Lower leg skin (tissue), 4 donors: ENCODE measurements around the gene CDC14A. TPM values are rescaled to one million over a fixed set of nuclear protein-coding genes. Genes with fewer than 3 reads are reported as not detected.

Experiments
- DNase-seq, 2 donors: peaks; one replicate each; pipeline ENCODE4 v3.0.0-alpha.2; 2019; ENCODE audit warnings: low spot score in 2 of 2
- H3K4me3 ChIP-seq: fragments of 200-600 bp; sonication (generic); 2 replicates; pipeline ENCODE4 v1.5.1; 2017; ENCODE audit warnings: mild to moderate bottlenecking, low read depth; ENCODE audit not compliant: poor library complexity, severe bottlenecking
- POLR2A ChIP-seq, 2 donors: fragments of 450-650 bp; IDR thresholded peaks; one replicate each; pipeline ENCODE4 v1.6.1; 2016 to 2017; ENCODE audit warnings: antibody characterized with exemption in 2 of 2, mild to moderate bottlenecking in 1 of 2, moderate library complexity in 1 of 2
- WGBS, 2 donors: methylation state at CpG; one replicate each; pipeline ENCODE4 v1.1.5; 2018; 5-methylcytosine and 5-hydroxymethylcytosine counted together
- intact Hi-C: fragments of 100-400 bp; cut with DNase I; formaldehyde crosslinking; loops from one replicate; pipeline ENCODE4 v1.15.0; 2023; ENCODE audit warnings: low total_unique reads
- total RNA-seq, 4 donors: library from RNA; depleted of rRNA; stranded (reverse); fragments of >200 nt; gene quantifications; one replicate each; pipeline ENCODE4 v1.1.0, GENCODE V29; 2016
- TF ChIP-seq, protein P1 (sequence below), 3 donors: fragments of 450-650 bp; IDR thresholded peaks; one replicate each; pipeline ENCODE4 v1.5.1; 2016; ENCODE audit warnings: antibody characterized with exemption in 3 of 3, mild to moderate bottlenecking in 3 of 3, moderate library complexity in 2 of 3

Gene CDC14A
- total RNA-seq, 4 donors from 2014 or later, result 13.5 to 15.4 (median 14.4) TPM

DNA sequence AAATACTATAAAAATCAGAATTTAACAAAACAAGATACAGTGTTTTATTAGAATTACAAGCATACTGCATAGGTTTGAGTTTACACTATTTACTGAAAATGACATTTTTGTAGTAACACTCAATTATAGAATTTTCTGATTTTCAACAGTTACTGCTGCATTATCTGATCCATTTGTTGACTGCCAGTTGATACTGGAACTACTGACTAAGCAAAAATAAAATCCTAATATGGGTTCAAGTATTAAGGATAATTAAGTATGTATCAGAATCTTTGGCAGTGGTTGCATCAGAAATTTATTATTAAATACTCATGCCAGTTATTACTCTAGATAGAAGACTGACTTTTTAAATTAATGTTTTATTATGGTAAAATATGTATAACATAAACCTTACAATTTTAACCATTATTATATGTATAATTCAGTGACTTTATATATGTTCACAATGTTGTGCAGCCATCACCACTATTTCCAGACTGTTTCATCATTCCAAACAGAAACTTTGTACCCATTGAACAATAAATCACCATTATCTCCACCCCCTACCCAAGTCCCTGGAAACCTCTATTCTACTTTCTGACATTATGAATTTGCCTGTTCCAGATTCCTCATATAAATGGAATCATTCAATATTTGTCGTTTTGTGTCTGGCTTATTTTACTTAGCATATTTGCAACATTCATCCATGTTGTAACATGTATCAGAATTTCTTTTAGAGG, 127.5 kb downstream of the CDC14A start:
- no peak for DNase-seq
- intact Hi-C loops, result no loop called here
- 88 to 91% methylated on average over 1 of the region's 1 CpG for WGBS, 2 donors
- no peak for TF ChIP-seq POLR2A (IDR thresholded peaks at IDR 0.05)
- TF ChIP-seq, protein P1, sequence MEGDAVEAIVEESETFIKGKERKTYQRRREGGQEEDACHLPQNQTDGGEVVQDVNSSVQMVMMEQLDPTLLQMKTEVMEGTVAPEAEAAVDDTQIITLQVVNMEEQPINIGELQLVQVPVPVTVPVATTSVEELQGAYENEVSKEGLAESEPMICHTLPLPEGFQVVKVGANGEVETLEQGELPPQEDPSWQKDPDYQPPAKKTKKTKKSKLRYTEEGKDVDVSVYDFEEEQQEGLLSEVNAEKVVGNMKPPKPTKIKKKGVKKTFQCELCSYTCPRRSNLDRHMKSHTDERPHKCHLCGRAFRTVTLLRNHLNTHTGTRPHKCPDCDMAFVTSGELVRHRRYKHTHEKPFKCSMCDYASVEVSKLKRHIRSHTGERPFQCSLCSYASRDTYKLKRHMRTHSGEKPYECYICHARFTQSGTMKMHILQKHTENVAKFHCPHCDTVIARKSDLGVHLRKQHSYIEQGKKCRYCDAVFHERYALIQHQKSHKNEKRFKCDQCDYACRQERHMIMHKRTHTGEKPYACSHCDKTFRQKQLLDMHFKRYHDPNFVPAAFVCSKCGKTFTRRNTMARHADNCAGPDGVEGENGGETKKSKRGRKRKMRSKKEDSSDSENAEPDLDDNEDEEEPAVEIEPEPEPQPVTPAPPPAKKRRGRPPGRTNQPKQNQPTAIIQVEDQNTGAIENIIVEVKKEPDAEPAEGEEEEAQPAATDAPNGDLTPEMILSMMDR (IDR thresholded peaks at IDR 0.05), result no peak
- no peak overlapping the region for H3K4me3 ChIP-seq

DNA sequence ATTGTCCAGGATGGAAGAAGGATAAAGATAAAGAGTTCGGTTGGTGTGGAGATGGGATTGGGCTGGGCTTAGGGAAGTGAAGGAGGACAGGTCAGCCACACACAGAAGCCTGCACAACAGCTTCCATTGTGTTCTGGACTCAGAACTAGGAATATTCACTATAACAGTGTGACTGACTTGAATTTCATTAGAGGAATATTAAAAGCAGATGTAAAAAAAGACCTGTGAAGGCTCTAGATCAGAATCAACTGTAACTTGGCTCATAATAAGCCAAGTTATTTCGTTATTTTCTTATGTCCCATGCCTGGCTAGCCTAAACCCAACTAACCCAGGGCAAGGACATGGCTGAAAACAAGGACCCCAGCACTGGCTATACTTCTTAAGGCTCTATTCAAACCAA, 129.0 kb downstream of the CDC14A start:
- intact Hi-C loops, result no loop called here
- no peak for DNase-seq
- WGBS, 2 donors, result 82 to 90% methylated on average over 2 of the region's 2 CpGs

DNA sequence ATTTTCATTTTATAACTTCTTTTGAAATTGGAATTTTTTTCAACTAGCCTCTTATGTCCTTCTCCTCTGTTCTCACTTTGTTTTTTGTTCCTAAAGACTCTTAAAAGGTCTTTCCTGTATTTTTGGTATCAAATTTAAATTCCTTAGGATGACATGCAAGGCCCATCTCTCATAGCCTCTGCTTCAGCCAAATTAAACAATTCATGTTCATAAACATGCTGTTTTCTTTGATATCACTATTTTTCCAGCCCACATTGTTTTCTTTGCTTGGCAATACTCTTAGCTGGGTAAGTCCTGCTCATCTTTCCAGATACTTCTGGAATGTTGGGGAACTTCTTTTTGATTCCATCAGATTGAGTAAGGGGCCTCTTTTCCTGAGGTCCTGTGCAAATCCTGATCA, 129.9 kb downstream of the CDC14A start:
- no peak for DNase-seq
- intact Hi-C loops, result no loop called here
- no peak overlapping the region for H3K4me3 ChIP-seq
- TF ChIP-seq, protein P1 (IDR thresholded peaks at IDR 0.05), result no peak
- TF ChIP-seq POLR2A (IDR thresholded peaks at IDR 0.05), result no peak

More for the DNA sequence above, 129.0 kb downstream of the CDC14A start:
- no peak overlapping the region for H3K4me3 ChIP-seq
- TF ChIP-seq, protein P1 (IDR thresholded peaks at IDR 0.05), result no peak
- TF ChIP-seq POLR2A (IDR thresholded peaks at IDR 0.05), result no peak

DNA sequence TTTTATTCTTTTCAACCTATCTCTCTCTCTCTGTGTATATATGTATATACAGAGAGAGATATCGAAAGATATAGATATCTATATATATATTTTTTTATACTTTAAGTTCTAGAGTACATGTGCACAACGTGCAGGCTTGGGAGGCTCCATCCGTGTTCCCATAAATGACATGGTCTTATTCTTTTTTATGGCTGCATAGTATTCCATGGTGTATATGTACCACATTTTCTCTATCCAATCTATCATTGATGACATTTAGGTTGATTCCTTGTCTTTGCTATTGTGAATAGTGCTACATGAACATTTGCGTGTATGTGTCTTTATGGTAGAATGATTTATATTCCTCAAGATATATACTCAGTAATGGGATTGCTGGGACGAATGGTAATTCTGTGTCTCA, 130.4 kb downstream of the CDC14A start:
- TF ChIP-seq POLR2A (IDR thresholded peaks at IDR 0.05), result no peak
- TF ChIP-seq, protein P1 (IDR thresholded peaks at IDR 0.05), result no peak
- intact Hi-C loops, result no loop called here
- 94 to 97% methylated on average over 5 of the region's 5 CpGs for WGBS, 2 donors
- no peak for DNase-seq
- no peak overlapping the region for H3K4me3 ChIP-seq

DNA sequence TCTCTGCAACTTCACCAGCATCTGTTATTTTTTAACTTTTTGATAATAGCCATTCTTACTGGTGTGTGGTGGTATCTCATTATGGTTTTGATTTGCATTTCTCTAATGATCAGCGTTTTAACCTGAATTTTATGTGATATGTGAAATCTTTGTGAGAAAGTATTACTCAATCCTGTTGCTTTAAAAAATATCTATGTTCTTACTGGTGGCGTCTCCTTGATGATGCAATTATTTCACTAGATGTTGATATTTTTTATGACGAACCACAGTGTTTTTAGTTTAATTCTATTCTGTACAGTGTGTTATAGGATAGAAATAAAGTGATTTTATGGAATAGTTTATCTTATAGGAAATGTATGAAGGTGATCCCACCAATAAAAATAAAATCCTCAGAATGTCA, 130.9 kb downstream of the CDC14A start:
- intact Hi-C loops, result no loop called here
- TF ChIP-seq POLR2A (IDR thresholded peaks at IDR 0.05), result no peak
- TF ChIP-seq, protein P1 (IDR thresholded peaks at IDR 0.05), result no peak
- 90 to 95% methylated on average over 3 of the region's 3 CpGs for WGBS, 2 donors
- DNase-seq, result no peak
- H3K4me3 ChIP-seq, result no peak overlapping the region

DNA sequence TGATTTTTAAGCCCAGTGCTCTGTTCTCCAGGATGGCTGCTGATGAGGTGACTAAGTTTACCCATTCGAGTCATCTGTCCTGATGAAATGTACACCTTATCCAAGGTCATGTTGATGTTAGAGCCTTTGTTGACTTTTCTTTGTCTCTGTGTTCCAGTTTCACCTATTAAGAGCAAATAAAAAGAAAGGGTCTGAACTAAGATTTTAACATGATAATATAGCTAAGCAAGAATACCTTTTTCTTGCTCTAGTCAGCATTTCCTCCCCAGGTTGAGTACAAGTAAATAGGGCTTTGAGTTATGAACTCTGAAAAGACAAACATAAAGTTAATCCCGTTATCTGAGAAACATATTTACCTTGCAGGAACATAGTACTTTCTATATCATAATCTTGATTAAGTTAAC, 133.6 kb downstream of the CDC14A start:
- TF ChIP-seq, protein P1 (IDR thresholded peaks at IDR 0.05), result no peak
- no peak for TF ChIP-seq POLR2A (IDR thresholded peaks at IDR 0.05)
- DNase-seq, result no peak
- H3K4me3 ChIP-seq, result no peak overlapping the region
- WGBS, 2 donors, result 93 to 96% methylated on average over 2 of the region's 2 CpGs
- intact Hi-C loops, result no loop called here
